Kidney glomerular epithelial cell (primary cell): ENCODE measurements around the gene SREBF2.
"Not testable (repeated sequence)": the region's sequence is repeated elsewhere in the genome, so short reads cannot be mapped to it uniquely, and the experiment has no call there.

Experiments
- DNase-seq: peaks from one replicate; lab custom pipeline; 2025; lab: John Stamatoyannopoulos, UW

The SREBF2 gene

DNA sequence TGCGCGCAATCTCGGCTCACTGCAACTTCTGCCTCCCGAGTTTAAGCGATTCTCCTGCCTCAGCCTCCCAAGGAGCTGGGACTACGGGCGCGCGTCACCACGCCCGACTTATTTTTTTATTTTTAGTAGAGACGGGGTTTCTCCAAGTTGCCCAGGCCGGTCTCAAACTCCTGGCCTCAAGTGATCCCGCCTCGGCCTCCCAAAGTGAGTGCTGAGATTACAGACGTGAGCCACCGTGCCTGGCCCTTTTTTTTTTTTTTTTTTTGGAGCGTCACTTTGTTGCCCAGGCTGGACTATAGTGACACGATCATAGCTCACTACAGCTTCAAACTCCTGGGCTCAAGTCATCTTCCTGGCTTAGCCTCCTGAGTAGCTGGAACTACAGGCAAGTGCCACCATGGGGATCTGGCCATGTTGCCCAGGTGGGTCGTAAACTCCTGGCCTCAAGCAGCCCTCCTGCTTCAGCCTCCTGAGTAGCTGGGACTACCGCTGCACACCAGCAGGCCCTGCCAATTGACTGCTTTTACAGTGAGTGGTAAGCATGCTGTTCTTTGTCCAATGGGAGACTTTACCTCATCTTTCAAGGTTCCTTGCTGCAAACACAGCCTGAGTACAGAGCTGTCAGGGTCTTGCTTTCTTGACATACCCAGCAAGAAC is 114.6 kb downstream of the SREBF2 start:
- no peak for DNase-seq

DNA sequence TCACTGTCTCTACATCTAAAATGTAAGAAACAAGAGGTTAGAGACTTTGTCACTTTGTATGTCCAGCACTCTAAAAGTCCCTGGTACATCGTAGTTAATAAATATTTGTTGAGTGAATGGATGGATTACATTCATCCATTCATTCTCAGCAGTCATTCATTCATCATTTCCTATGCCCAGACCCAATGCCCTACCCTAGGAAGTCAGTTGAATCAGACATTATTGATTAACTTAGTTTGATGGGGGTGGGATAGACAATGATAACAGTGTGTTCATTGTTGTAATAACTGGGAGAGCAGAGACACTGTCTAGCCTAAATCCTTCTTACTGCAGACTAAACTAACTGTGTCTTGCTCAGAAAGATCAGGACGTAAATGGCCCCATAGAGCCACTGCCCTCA is 115.2 kb downstream of the SREBF2 start:
- DNase-seq = no peak

GRCh38 chr22:41948928-41949296 is 116.0 kb downstream of the SREBF2 start:
- DNase-seq = not testable (repeated sequence)

- DNase-seq = no peak
Observed at GRCh38 chr22:41949297-41949965, 116.5 kb downstream of the SREBF2 start.

DNA sequence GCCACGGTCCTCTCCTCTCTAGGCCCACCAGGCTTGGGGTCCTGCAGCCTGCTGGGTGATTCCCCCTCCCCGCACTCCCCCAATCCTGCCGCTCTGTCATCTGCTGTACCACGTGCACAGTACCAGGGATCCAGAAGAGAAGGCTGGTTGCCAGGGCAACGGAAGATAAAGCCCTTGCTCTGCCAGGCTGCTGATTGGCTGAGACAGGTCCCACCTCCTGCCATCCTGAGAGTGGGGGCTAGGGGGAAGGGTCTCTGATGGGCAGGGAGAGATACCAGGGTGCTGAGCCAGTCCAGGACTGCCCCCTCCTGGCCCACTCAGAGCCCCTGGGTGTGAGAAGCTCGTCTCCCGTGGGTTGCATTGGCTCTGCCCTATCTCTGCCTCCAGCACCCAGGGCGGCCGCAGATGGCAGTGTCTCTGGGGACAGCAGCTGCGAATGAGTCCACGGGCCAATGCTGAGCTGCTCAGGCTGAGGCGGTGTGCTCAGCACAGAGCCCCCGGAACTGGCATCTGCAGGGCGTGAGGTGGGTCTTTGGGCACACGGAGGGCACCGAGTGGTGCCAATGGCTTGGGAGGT is 119.1 kb downstream of the SREBF2 start, which contains the start of gene SMIM45:
Gene SMIM45, plus strand, starts transcription at position 253 of the 577 bp plus-strand sequence.
- DNase-seq = no peak

DNA sequence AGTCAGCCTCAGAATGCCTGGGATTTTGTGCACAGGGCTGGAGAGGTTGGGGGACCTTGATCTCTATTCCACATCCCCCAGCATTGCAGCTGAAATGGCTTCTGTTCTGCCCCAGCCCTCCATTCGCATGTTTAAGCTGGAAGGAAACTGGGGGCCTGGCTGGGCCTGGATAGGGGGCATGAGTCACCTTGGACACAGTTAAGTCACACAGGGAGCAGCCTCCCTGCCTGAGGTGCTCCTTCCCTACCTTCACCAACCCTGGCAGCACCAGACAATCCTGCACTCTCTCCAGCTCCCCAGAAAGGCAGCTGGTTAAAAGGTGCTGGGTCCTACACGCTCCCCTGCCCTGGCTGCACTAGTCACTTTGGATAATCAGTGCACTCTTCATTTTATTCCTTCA is 119.8 kb downstream of the SREBF2 start:
- no peak for DNase-seq
